IMR-90 (cell line): Measurements from ENCODE around the gene PITPNB. TPM values are rescaled to one million over a fixed set of nuclear protein-coding genes. Genes with fewer than 3 reads are reported as not detected.
A peak's percentile ranks its signal among the peaks of the same experiment; 100 is the strongest.

Source experiments
- ATAC-seq: fragments of 200-7000 bp; cut with Tn5 transposase; 2 replicates; pipeline ENCODE4 v1.9.1; 2020; ENCODE audit warnings: low read depth, mild to moderate bottlenecking, moderate library complexity
- BruUV-seq: library from RNA; stranded (reverse); fragments of 400-500 nt; replicated peaks from 2 replicates; lab custom pipeline; 2021; lab: Mats Ljungman, UMichigan
- CTCF ChIA-PET: fragments of 300-600 bp; formaldehyde crosslinking; extraction: SDS; loops from one replicate; lab custom pipeline; 2021; ENCODE audit warnings: antibody characterized with exemption; lab: Yijun Ruan, JAX
- POLR2A ChIA-PET: fragments of 300-600 bp; sonication (Branson Sonifier 250); formaldehyde crosslinking; loops from one replicate; lab custom pipeline; 2022; ENCODE audit warnings: antibody characterized with exemption; ENCODE audit not compliant: unreplicated experiment; lab: Charles Lee
- DNase-seq: peaks from one replicate; pipeline ENCODE4 v3.0.0; 2013
- H2AFZ ChIP-seq: replicated peaks from 2 replicates; pipeline ENCODE3; 2013; ENCODE audit warnings: low read length, mild to moderate bottlenecking; ENCODE audit not compliant: poor library complexity
- H2AK5ac ChIP-seq: 2 replicates; pipeline ENCODE4 v1.6.1; 2013; ENCODE audit warnings: low read depth, low read length, inconsistent platforms
- H2AK9ac ChIP-seq: replicated peaks from 2 replicates; pipeline ENCODE3; 2013; ENCODE audit warnings: mild to moderate bottlenecking, low read depth, low read length, moderate library complexity; ENCODE audit not compliant: poor library complexity
- H2BK120ac ChIP-seq: 2 replicates; pipeline ENCODE4 v1.6.1; 2013; ENCODE audit warnings: low read depth, low read length, inconsistent platforms
- H2BK15ac ChIP-seq: 3 replicates; pipeline ENCODE4 v1.6.1; 2013; ENCODE audit warnings: low read depth, low read length, inconsistent platforms
- H2BK20ac ChIP-seq: 2 replicates; pipeline ENCODE4 v1.6.1; 2013; ENCODE audit warnings: low read depth, mild to moderate bottlenecking, inconsistent platforms, low read length, moderate library complexity
- H2BK5ac ChIP-seq: 2 replicates; pipeline ENCODE4 v1.6.1; 2013; ENCODE audit warnings: mild to moderate bottlenecking, low read depth, low read length, inconsistent platforms; ENCODE audit not compliant: poor library complexity, severe bottlenecking
- H3K14ac ChIP-seq: replicated peaks from 2 replicates; pipeline ENCODE4 v1.6.1; 2013; ENCODE audit warnings: low read depth, low read length, inconsistent platforms
- H3K18ac ChIP-seq: 2 replicates; pipeline ENCODE4 v1.6.1; 2013; ENCODE audit warnings: low read depth, low read length, control low read depth
- H3K23ac ChIP-seq: 2 replicates; pipeline ENCODE4 v1.6.1; 2013; ENCODE audit warnings: low read depth, low read length, inconsistent platforms
- H3K27ac ChIP-seq: 2 replicates; pipeline ENCODE4 v1.5.1; 2013; ENCODE audit warnings: mild to moderate bottlenecking, control low read depth, low read length; ENCODE audit not compliant: insufficient read depth
- H3K27me3 ChIP-seq: 2 replicates; pipeline ENCODE4 v1.6.1; 2013; ENCODE audit warnings: low read length; ENCODE audit not compliant: control insufficient read depth, insufficient read depth
- H3K36me3 ChIP-seq: 2 replicates; pipeline ENCODE4 v1.6.1; 2013; ENCODE audit warnings: low read length, mixed read lengths; ENCODE audit not compliant: control insufficient read depth, insufficient read depth
- H3K4ac ChIP-seq: 2 replicates; pipeline ENCODE4 v1.6.1; 2013; ENCODE audit warnings: low read depth, low read length, inconsistent platforms
- H3K4me1 ChIP-seq: 2 replicates; pipeline ENCODE4 v1.6.1; 2013; ENCODE audit warnings: low read length, mixed read lengths; ENCODE audit not compliant: control insufficient read depth, insufficient read depth
- H3K4me2 ChIP-seq: 2 replicates; pipeline ENCODE4 v1.6.1; 2013; ENCODE audit warnings: low read depth, mild to moderate bottlenecking, control low read depth, low read length, moderate library complexity
- H3K4me3 ChIP-seq: 2 replicates; pipeline ENCODE4 v1.5.1; 2013; ENCODE audit warnings: low read depth, mild to moderate bottlenecking, control low read depth, low read length, moderate library complexity; ENCODE audit not compliant: insufficient read depth
- H3K56ac ChIP-seq: 2 replicates; pipeline ENCODE4 v1.6.1; 2013; ENCODE audit warnings: low read length, inconsistent platforms; ENCODE audit not compliant: insufficient read depth; ENCODE audit errors: extremely low read depth
- H3K79me1 ChIP-seq, 2 experiments: 2 replicates each; pipeline ENCODE4 v1.6.1; 2013; ENCODE audit warnings: low read length in 2 of 2, inconsistent platforms in 1 of 2, low read depth in 1 of 2
- H3K9ac ChIP-seq: 2 replicates; pipeline ENCODE4 v1.6.1; 2013; ENCODE audit warnings: low read depth, low read length, control low read depth
- H3K9me1 ChIP-seq: 2 replicates; pipeline ENCODE4 v1.6.1; 2013; ENCODE audit warnings: low read length, inconsistent platforms; ENCODE audit not compliant: insufficient read depth
- H3K9me3 ChIP-seq: 2 replicates; pipeline ENCODE4 v1.6.1; 2013; ENCODE audit warnings: low read length; ENCODE audit not compliant: control insufficient read depth, insufficient read depth
- H4K20me1 ChIP-seq: 2 replicates; pipeline ENCODE4 v1.6.1; 2013; ENCODE audit warnings: low read length, inconsistent platforms; ENCODE audit not compliant: insufficient read depth
- H4K5ac ChIP-seq: 2 replicates; pipeline ENCODE4 v1.6.1; 2013; ENCODE audit warnings: mild to moderate bottlenecking, low read depth, low read length, control low read depth
- H4K8ac ChIP-seq, 2 experiments: 2 replicates each; pipeline ENCODE4 v1.6.1; 2013; ENCODE audit warnings: low read depth in 2 of 2, low read length in 2 of 2, control low read depth in 1 of 2, inconsistent platforms in 1 of 2
- H4K91ac ChIP-seq: 2 replicates; pipeline ENCODE4 v1.6.1; 2013; ENCODE audit warnings: low read depth, low read length, inconsistent platforms; ENCODE audit not compliant: insufficient read depth
- CHD1 ChIP-seq: IDR thresholded peaks from 2 replicates; pipeline ENCODE4 v1.6.1; 2012; ENCODE audit warnings: low read depth, low read length, improper control_type of control experiment
- MAZ ChIP-seq: IDR thresholded peaks from 2 replicates; pipeline ENCODE4 v1.6.1; 2012; ENCODE audit warnings: low read depth, mild to moderate bottlenecking, low read length, improper control_type of control experiment, moderate library complexity, borderline replicate concordance
- WGBS, 2 experiments: methylation state at CpG; one replicate each; pipeline versions ENCODE4 v1.1.5 to v1.1.7; 2013; ENCODE audit warnings: missing lambda C conversion rate in 2 of 2; ENCODE audit not compliant: insufficient read length in 1 of 2; ENCODE audit errors: extremely low coverage in 2 of 2; 5-methylcytosine and 5-hydroxymethylcytosine counted together
- dilution Hi-C: fragments of 300-500 bp; cut with HindIII; formaldehyde crosslinking; loops from one replicate; pipeline ENCODE4 v1.14.3; 2018; ENCODE audit warnings: low sequenced_read_pairs; ENCODE audit not compliant: unreplicated experiment
- in situ Hi-C: fragments of 300-500 bp; cut with MboI; formaldehyde crosslinking; loops from 3 replicates; pipeline ENCODE4 v1.14.3; 2019; ENCODE audit warnings: low sequenced_read_pairs, inconsistent platforms, mixed read lengths
- intact Hi-C: fragments of 100-400 bp; cut with micrococcal nuclease; formaldehyde crosslinking; loops from 2 replicates; pipeline ENCODE4 v1.10.0; 2022
- polyA plus RNA-seq, 3 experiments: library from polyadenylated mRNA; depleted of rRNA; stranded (reverse); fragments of >200 nt; gene quantifications; 2 replicates each; pipeline ENCODE4 v1.2.3, GENCODE V29; 2012; ENCODE audit warnings: low replicate concordance in 1 of 3
- total RNA-seq: library from RNA; depleted of rRNA; stranded (reverse); fragments of >200 nt; gene quantifications from 2 replicates; pipeline ENCODE4 v1.2.3, GENCODE V29; 2012
- TF ChIP-seq, protein P1 (sequence below): conservative IDR thresholded peaks from 2 replicates; pipeline ENCODE4 v1.5.1; 2012; ENCODE audit warnings: mild to moderate bottlenecking, low read depth, low read length, improper control_type of control experiment

PITPNB gene
- total and polyA plus RNA-seq, 2 of the 4 experiments (the other 2 are of a cell fraction) = 19.7 to 54.5 TPM

DNA sequence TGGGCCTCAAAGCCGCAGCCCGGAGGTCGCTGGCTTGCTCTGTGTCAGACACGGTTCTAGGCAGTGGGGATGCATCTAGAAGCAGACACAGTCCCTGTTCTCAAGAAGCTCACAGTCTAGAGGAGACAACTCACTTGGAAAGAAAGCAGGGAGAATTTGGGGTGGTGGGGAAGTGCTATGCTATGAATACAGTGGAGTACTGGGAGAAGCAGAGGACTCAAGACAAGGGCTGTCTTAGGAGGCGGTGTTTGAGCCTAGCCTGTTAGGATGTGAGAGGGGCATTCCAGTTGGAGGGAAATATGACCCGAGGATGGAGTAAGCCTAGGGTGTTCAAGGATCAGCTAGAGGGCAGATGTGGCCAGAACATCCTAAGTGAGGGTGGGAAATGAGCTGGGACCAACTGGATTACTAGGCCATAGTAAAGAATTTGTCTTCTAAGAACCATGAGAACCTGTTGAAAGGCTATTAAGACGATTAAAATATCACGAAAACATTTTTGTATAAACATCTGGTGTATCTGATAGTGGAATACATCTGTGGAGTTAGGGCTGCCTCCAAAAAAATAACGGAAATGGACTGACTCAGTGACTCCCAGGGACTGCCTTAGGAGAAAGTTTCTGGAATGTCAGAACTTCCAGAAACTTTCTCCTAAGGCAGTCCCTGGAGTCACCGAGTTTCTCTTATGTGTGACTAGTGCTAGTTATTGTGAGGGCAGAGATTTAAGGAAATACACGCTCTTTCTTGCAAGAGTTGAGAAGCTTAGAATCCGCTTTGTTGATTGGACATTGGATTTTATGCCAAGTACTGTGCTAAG, 1.1 kb upstream of the PITPNB start:
- TF ChIP-seq MAZ = 0 out of 2 replicates have a peak, but pooled peaks have one; percentile 9
- TF ChIP-seq CHD1 = no peak
- TF ChIP-seq, protein P1, sequence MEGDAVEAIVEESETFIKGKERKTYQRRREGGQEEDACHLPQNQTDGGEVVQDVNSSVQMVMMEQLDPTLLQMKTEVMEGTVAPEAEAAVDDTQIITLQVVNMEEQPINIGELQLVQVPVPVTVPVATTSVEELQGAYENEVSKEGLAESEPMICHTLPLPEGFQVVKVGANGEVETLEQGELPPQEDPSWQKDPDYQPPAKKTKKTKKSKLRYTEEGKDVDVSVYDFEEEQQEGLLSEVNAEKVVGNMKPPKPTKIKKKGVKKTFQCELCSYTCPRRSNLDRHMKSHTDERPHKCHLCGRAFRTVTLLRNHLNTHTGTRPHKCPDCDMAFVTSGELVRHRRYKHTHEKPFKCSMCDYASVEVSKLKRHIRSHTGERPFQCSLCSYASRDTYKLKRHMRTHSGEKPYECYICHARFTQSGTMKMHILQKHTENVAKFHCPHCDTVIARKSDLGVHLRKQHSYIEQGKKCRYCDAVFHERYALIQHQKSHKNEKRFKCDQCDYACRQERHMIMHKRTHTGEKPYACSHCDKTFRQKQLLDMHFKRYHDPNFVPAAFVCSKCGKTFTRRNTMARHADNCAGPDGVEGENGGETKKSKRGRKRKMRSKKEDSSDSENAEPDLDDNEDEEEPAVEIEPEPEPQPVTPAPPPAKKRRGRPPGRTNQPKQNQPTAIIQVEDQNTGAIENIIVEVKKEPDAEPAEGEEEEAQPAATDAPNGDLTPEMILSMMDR = peak; percentile 12; the same call in 1 of the 2 replicates
- peak overlapping the region; percentile 69 for H3K4me3 ChIP-seq
- peak overlapping the region; percentile 85 for H4K91ac ChIP-seq
- peak overlapping the region; percentile 94 for H3K4me2 ChIP-seq
- peak overlapping the region; percentile 68 for H3K56ac ChIP-seq
- no TSS peak for BruUV-seq
- peak overlapping the region; percentile 91 for H3K4ac ChIP-seq
- H3K4me1 ChIP-seq = peaks cover 5% of the 10 kb centered on the region
- peaks cover 4 to 55% of the 10 kb centered on the region in 2 experiments; a peak in 2 of 4 replicates for H3K79me1 ChIP-seq
- peak overlapping the region; percentile 94 for H3K14ac ChIP-seq
- H3K9ac ChIP-seq = peak overlapping the region; percentile 88
- H3K27ac ChIP-seq = peak overlapping the region; percentile 92
- in situ Hi-C loops (no loop called here), intact Hi-C loops (loop anchor here (1.0 to 2.0 kb wide), 2 partner anchors 34 to 67 kb away; no protein-coding TSS in a partner anchor), dilution Hi-C loops (no loop called here)
- 7% methylated on average over 2 of the region's 12 CpGs; no CpG with 5 or more reads in 1 of the 2 experiments for WGBS, 2 experiments
- H2AK9ac ChIP-seq = peak overlapping the region; percentile 93
- H4K5ac ChIP-seq = peak overlapping the region; percentile 58
- peak overlapping the region; percentile 30; the same call in 1 of the 3 replicates for H2BK15ac ChIP-seq
- peak overlapping the region; percentile 67 for H2AK5ac ChIP-seq
- H2BK120ac ChIP-seq = peak overlapping the region; percentile 67
- peak overlapping the region; percentile 84 for H2BK5ac ChIP-seq
- H3K9me1 ChIP-seq = peaks cover 6% of the 10 kb centered on the region
- ChIA-PET POLR2A (interaction anchor here (1.0 kb wide), 1 partner anchor 16 kb away, joined by 3 read pairs; no protein-coding TSS in a partner anchor), CTCF (interaction anchor here (0.5 to 1.8 kb wide), 5 partner anchors 10 to 83 kb away, joined by 3 to 5 read pairs (median 4); no protein-coding TSS in a partner anchor)
- H3K18ac ChIP-seq = peak overlapping the region; percentile 36
- DNase-seq (peak; percentile 72), ATAC-seq (peak; percentile 33)
- H3K23ac ChIP-seq = peak overlapping the region; percentile 93
- peak overlapping the region; percentile 12; the same call in 1 of the 2 replicates for H2BK20ac ChIP-seq
- H3K36me3 ChIP-seq = peaks cover 6% of the 10 kb centered on the region
- peak overlapping the region; percentile 60 to 77 for H4K8ac ChIP-seq
- H3K27me3 ChIP-seq = no peaks in the 10 kb centered on the region
- peaks cover 34% of the 10 kb centered on the region for H4K20me1 ChIP-seq
- peak overlapping the region; percentile 92 for H2AFZ ChIP-seq
- no peaks in the 10 kb centered on the region for H3K9me3 ChIP-seq
